ENCODE data around the gene DLST.

DLST gene

GRCh38 chr14:74898694-74899093, 17.0 kb downstream of the DLST start:
- DNase-seq = no peak

- no peak for DNase-seq
Observed at GRCh38 chr14:74902941-74903705, 21.4 kb downstream of the DLST start.

GRCh38 chr14:74904635-74905503, 23.2 kb downstream of the DLST start:
- DNase-seq = no peak

- peak; percentile 78 to 80 for DNase-seq
Observed at GRCh38 chr14:74905595-74906142, 24.0 kb downstream of the DLST start.

- DNase-seq = no peak
Observed at GRCh38 chr14:74906925-74907521, 25.3 kb downstream of the DLST start.

DNA sequence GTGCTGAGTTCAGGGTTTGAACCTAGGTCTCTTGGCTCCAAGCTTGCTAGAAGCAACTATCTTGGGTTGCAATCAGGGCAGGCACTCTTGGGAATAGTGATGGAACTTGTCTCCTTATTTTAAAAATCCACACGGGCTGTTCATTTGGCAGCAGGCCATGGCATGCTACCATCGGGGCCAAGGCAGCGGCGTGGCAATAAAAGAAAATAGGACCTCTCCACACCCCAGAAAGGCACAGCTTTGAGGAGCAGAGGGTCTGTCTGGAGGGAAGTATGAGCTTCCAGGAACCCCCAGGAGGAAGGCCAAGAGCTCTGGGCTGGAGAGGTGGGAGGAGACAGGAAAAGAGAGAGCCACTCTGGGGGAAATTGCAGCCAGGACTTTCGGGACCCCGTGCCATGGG, 26.0 kb downstream of the DLST start:
- no peak for DNase-seq

DNA sequence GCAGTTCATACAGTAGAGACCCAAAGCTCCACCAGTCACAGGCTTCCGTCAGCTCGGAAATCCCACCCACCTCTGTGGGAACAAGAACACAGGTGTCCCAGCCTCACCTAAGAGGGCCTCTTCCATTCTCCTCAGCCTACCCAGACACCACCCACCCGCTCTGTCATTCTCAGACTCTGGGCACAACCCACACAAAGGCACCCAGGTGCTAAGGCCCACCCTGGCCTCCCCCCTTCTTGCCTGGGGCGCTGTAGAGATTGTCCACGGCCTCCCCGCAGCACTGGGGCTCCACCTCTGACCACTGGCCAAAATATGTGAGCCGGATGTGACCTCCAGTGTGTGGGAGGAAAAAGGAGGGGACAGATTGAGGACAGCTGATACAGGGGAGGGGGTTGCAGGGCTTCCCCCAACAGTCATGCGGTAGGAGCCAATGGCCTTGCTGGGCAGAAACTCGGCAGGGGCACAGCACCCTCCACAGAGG, 27.2 kb downstream of the DLST start:
- DNase-seq = no peak

DNA sequence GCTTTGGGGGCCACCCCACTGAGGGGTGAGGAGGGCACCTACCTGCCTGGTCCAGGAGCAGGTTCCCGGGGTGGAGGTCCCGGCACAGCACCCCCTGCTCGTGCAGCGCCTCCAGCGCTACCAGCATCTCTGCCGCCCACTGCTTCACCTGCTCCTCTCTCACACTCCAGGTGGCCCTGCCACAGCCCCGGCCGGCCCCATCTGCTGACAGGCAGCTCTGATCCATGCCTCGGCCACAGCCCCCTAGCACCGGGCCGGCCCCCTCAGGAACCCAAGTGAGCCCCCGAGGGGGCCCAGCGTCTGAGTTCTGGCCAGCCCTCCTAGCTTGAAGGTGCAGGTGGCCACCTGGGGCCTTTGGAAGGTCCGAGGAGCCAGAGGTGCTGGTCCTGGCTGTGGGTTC, 27.8 kb downstream of the DLST start:
- no peak for DNase-seq

DNA sequence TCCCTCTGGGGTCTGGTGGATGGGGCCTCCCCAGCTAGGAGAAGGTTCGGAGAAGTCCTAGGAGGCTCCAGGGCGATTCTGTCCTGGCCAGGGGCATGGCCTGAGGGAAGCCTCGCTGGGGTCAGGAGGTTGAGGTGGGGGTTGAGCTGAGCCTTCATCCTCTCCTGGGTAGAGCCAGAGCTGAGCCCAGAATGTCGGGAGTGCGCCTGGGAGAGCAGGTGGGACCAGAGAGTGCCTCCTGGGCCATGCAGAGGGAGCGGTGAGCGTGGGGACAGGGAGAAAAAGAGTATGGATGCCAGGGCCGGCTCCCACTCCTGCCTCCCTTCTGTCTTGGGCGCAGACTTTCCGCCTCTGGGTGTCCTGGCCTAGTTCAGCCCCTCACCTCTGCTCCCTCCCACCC, 28.2 kb downstream of the DLST start:
- no peak for DNase-seq

DNA sequence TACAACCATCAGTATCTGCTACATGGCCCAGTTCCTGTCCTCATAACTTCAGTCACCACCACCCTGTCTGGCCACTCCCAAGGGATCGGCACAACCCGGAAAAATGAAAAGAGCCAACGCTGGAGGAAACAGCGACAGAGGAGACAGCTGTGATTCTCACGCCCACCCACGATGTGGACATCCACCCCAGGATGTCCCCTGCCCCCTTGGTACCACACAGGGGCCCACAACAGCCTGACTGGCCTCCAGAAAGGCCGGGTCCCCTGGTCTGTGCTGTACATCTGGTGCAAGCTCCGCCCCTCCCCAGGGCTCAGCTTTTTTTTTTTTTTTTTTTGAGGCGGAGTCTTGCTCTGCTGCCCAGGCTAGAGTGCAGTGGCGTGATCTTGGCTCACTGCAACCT, 28.8 kb downstream of the DLST start:
- no peak for DNase-seq

- no peak for DNase-seq
Observed at GRCh38 chr14:74911221-74911620, 29.5 kb downstream of the DLST start.

GRCh38 chr14:74911704-74912103, 30.0 kb downstream of the DLST start:
- no peak for DNase-seq

- DNase-seq = no peak
Observed at GRCh38 chr14:74912111-74912510, 30.4 kb downstream of the DLST start.

GRCh38 chr14:74912801-74913200, 31.1 kb downstream of the DLST start:
- no peak for DNase-seq

GRCh38 chr14:74913393-74913910, 31.7 kb downstream of the DLST start:
- no peak for DNase-seq

- no peak for DNase-seq
Observed at GRCh38 chr14:74913986-74914573, 32.4 kb downstream of the DLST start.

DNA sequence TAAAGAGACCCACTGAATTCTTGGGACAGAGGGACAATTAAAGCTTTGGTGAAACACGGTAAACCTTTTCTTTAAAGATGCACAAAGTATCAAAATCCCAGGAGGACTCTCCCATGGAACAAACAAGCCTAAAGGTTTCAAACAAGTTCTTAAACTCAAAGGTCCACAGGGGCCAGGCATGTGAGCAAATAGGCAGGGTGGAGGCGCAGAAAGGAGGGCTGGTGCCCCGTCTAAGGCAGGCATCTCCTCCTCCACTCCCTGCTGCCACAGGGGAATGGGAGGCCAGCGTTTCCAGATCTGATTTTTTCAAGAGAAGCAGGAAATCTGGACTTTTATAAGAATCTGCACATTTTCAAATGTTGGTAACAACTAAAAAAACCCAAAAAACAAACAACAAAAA, 33.7 kb downstream of the DLST start:
- no peak for DNase-seq

DNA sequence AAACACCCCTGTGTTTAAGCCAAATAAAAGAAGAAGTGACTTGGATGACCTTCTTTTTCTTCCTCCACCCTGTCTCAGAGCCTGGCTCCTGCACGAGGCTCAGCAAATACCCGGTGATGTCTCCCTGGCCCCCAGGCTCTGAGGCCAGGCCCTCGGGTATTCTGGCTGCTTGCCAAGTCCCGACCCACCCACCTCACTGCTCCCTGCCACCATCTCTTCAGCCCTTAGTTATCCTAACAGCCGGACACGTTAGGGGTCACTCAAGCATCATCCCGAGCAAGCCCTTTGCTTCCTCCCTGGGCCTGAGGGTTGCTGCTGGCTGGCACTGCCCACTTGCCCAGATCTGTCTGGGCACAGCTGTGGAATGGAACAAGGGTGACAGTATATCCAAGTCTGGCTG, 34.1 kb downstream of the DLST start:
- DNase-seq = no peak

DNA sequence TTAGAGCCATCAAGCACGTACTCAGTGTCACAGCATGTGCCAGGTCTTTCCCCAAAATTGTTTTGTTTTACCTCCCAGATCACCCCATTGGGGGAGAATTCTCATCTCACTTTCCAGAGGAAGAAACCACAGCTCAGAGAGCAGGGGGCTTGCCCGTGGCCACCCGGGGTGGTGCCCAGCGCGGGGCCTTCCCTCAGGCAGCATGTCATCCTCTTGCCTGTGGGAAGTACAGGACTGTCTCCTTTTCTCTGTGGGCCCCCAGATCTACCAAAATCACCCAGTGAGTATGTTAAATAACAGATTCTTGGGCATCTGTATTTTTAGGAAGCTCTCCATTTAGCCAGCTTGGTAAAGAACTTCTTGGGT, 35.4 kb downstream of the DLST start:
- no peak for DNase-seq

DNA sequence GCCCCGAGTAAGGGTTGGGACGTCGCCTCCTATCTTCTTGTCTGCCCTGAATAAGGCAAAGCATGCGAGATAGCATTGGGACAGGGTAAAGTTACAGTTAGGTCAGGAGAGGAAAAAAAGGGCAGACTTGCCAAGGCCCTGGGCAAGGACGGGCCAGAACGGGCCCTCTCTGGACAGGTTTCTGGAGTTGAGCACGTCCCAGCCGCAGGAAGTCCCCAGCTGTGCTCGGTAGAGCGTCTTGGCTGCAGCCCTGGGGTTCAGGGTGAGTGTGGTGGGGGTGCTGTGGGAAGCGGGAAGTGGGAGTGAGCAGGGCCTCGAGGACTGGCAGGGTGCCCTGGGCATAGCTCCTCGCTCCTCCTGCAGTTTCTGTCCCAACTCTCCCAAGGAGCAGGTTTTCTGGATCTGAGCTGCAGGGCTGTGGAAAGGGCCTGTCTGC, 35.9 kb downstream of the DLST start:
- no peak for DNase-seq

- DNase-seq = no peak
Observed at GRCh38 chr14:74918380-74918779, 36.7 kb downstream of the DLST start.

DNA sequence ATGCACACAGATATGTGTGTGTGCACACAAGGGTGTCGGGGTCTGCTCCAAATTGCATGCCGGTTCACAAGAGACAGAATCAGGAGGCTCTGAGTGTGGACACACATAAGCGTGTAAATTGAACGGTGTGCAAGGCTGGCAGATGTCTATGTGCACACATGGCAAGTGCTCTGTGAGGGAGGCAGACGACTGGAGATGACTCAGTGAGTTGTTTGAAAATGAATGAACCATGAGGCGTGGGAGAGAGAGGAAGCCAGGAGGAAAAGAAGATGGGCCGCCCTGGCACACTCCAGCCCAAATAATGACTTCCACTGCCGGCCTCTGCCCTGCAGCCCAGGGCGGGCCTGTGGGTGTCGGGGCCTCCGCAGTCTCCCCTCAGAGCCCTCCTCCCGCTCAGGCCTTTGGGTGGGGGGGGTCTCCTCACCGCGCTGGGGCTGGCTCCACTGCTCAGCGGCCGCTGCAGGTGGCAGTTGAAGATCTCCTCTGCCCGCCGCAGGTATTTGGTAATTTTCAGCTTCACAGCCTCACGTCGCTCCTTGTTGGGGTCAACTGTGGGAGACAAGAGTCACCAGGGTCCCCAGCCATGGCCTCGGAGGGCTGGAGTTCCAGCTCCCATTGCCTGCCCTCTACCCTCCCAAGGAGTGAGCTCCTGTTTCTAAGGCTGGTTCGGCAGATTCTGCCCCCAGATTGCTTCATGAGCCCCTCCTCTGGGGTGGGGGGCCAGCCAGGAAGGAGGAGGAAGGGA, 37.9 kb downstream of the DLST start:
- no peak for DNase-seq
